Suprapubic skin (tissue), 4 donors: Measurements from ENCODE around the gene MYO5B.

Experiments used
- CTCF ChIP-seq, 2 donors: fragments of 200-600 bp in 1 of 2; fragments of 450-650 bp in 1 of 2; sonication (generic) in 1 of 2; IDR thresholded peaks; one replicate each; pipeline ENCODE4 v1.5.1; 2016 to 2019; ENCODE audit warnings: antibody characterized with exemption in 2 of 2, mild to moderate bottlenecking in 1 of 2, moderate library complexity in 1 of 2
- EP300 ChIP-seq: sonication (generic); formaldehyde crosslinking; IDR thresholded peaks from one replicate; pipeline ENCODE4 v1.6.1; 2017; ENCODE audit warnings: antibody characterized with exemption
- POLR2A ChIP-seq, 2 donors: fragments of 450-650 bp; IDR thresholded peaks; one replicate each; pipeline ENCODE4 v1.6.1; 2017; ENCODE audit warnings: antibody characterized with exemption in 2 of 2, mild to moderate bottlenecking in 2 of 2, moderate library complexity in 2 of 2
- POLR2AphosphoS5 ChIP-seq, 3 donors: sonication (generic); formaldehyde crosslinking; IDR thresholded peaks; one replicate each; pipeline ENCODE4 v1.6.1; 2017; ENCODE audit warnings: antibody characterized with exemption in 3 of 3

GRCh38 chr18:50143294-50143693 is 51.7 kb downstream of the MYO5B start:
- no peak for TF ChIP-seq POLR2AphosphoS5 (IDR thresholded peaks at IDR 0.05)
- TF ChIP-seq CTCF (IDR thresholded peaks at IDR 0.05) = no peak
- no peak for TF ChIP-seq POLR2A (IDR thresholded peaks at IDR 0.05)
- no peak for TF ChIP-seq EP300
